HEK293 (cell line): ENCODE measurements around the gene DLGAP5.
A peak's percentile ranks its signal among the peaks of the same experiment; 100 is the strongest.

Source experiments
- CTCF ChIA-PET: fragments of 350-600 bp; formaldehyde crosslinking; extraction: SDS; loops from one replicate; lab custom pipeline; 2021; ENCODE audit warnings: antibody characterized with exemption; lab: Yijun Ruan, JAX
- POLR2A ChIA-PET: fragments of 300-600 bp; formaldehyde crosslinking; extraction: SDS; loops from one replicate; lab custom pipeline; 2020; ENCODE audit warnings: antibody characterized with exemption, inconsistent platforms; lab: Yijun Ruan, JAX
- H3K27ac ChIP-seq: fragments of 200-500 bp; sonication (Bioruptor generic); 2 replicates; pipeline ENCODE4 v1.5.1; 2014; ENCODE audit warnings: low read depth, low read length, control low read depth, inconsistent platforms; ENCODE audit errors: extremely low read depth
- H3K36me3 ChIP-seq, 2 experiments: fragments of 200-500 bp in 1 of 2; sonication (Bioruptor generic) in 1 of 2; 1 replicate in 1 of 2; 2 replicates in 1 of 2; pipeline ENCODE4 v1.5.1; 2014 to 2017; ENCODE audit warnings: inconsistent platforms in 2 of 2, low read length in 2 of 2; ENCODE audit not compliant: control insufficient read depth in 2 of 2, insufficient read depth in 1 of 2
- H3K4me1 ChIP-seq: fragments of 200-500 bp; sonication (Bioruptor generic); 2 replicates; pipeline ENCODE4 v1.5.1; 2014; ENCODE audit warnings: mild to moderate bottlenecking, low read length, inconsistent platforms; ENCODE audit not compliant: control insufficient read depth, insufficient read depth
- H3K4me3 ChIP-seq: 2 replicates; pipeline ENCODE4 v1.5.1; 2011; ENCODE audit warnings: low read depth, mild to moderate bottlenecking, control low read depth, low read length, moderate library complexity
- H3K9me3 ChIP-seq: fragments of 200-500 bp; sonication (Bioruptor generic); 2 replicates; pipeline ENCODE4 v1.5.1; 2014; ENCODE audit warnings: low read depth, low read length, inconsistent platforms; ENCODE audit not compliant: control insufficient read depth, insufficient read depth
- AEBP2 ChIP-seq: fragments of 450-650 bp; formaldehyde crosslinking; IDR thresholded peaks from 2 replicates; pipeline ENCODE4 v1.5.1; 2016; ENCODE audit warnings: missing biosample characterization, missing genetic modification characterization, borderline replicate concordance
- GLIS2 ChIP-seq: fragments of 450-650 bp; formaldehyde crosslinking; IDR thresholded peaks from 2 replicates; pipeline ENCODE4 v1.5.1; 2016; ENCODE audit warnings: missing biosample characterization, missing genetic modification characterization
- OVOL3 ChIP-seq: fragments of 450-650 bp; formaldehyde crosslinking; IDR thresholded peaks from 2 replicates; pipeline ENCODE4 v1.5.1; 2016; ENCODE audit warnings: missing biosample characterization, missing genetic modification characterization
- PRDM1 ChIP-seq: fragments of 450-650 bp; formaldehyde crosslinking; IDR thresholded peaks from 2 replicates; pipeline ENCODE4; 2016; ENCODE audit warnings: missing biosample characterization, missing genetic modification characterization
- PRDM10 ChIP-seq: fragments of 450-650 bp; formaldehyde crosslinking; IDR thresholded peaks from 2 replicates; pipeline ENCODE4 v1.5.1; 2016; ENCODE audit warnings: missing biosample characterization, missing genetic modification characterization
- SP3 ChIP-seq: fragments of 450-650 bp; formaldehyde crosslinking; IDR thresholded peaks from 2 replicates; pipeline ENCODE4 v1.5.1; 2016; ENCODE audit warnings: missing biosample characterization, missing genetic modification characterization
- WT1 ChIP-seq: fragments of 450-650 bp; formaldehyde crosslinking; IDR thresholded peaks from 2 replicates; pipeline ENCODE4 v1.5.1; 2016; ENCODE audit warnings: missing biosample characterization, missing genetic modification characterization
- ZFP37 ChIP-seq: fragments of 450-650 bp; formaldehyde crosslinking; IDR thresholded peaks from 2 replicates; pipeline ENCODE4 v1.5.1; 2016; ENCODE audit warnings: missing biosample characterization, missing genetic modification characterization
- ZFP41 ChIP-seq: fragments of 450-650 bp; formaldehyde crosslinking; IDR thresholded peaks from 2 replicates; pipeline ENCODE4 v1.5.1; 2016; ENCODE audit warnings: missing biosample characterization, missing genetic modification characterization, borderline replicate concordance
- ZNF114 ChIP-seq: fragments of 450-650 bp; formaldehyde crosslinking; IDR thresholded peaks from 2 replicates; pipeline ENCODE4 v1.5.0; 2017; ENCODE audit warnings: missing biosample characterization, missing genetic modification characterization
- ZNF121 ChIP-seq: fragments of 450-650 bp; formaldehyde crosslinking; IDR thresholded peaks from 2 replicates; pipeline ENCODE4 v1.5.1; 2016; ENCODE audit warnings: missing biosample characterization, missing genetic modification characterization
- ZNF174 ChIP-seq: fragments of 450-650 bp; formaldehyde crosslinking; IDR thresholded peaks from 2 replicates; pipeline ENCODE4 v1.5.0; 2017; ENCODE audit warnings: missing biosample characterization, mild to moderate bottlenecking, missing genetic modification characterization
- ZNF18 ChIP-seq: fragments of 450-650 bp; formaldehyde crosslinking; IDR thresholded peaks from 2 replicates; pipeline ENCODE4 v1.5.1; 2016; ENCODE audit warnings: missing biosample characterization, missing genetic modification characterization
- ZNF23 ChIP-seq: fragments of 450-650 bp; formaldehyde crosslinking; IDR thresholded peaks from 2 replicates; pipeline ENCODE4 v1.5.1; 2016; ENCODE audit warnings: missing biosample characterization, missing genetic modification characterization, borderline replicate concordance
- ZNF302 ChIP-seq: fragments of 450-650 bp; formaldehyde crosslinking; IDR thresholded peaks from 2 replicates; pipeline ENCODE4 v1.5.1; 2016; ENCODE audit warnings: missing biosample characterization, missing genetic modification characterization, low read depth
- ZNF335 ChIP-seq: fragments of 450-650 bp; formaldehyde crosslinking; conservative IDR thresholded peaks from 2 replicates; pipeline ENCODE4 v1.5.1; 2016; ENCODE audit warnings: missing biosample characterization, missing genetic modification characterization
- ZNF510 ChIP-seq: fragments of 450-650 bp; formaldehyde crosslinking; IDR thresholded peaks from 2 replicates; pipeline ENCODE4 v1.5.1; 2018; ENCODE audit warnings: mild to moderate bottlenecking, missing genetic modification characterization, missing biosample characterization; ENCODE audit not compliant: insufficient replicate concordance
- ZNF544 ChIP-seq: fragments of 450-650 bp; formaldehyde crosslinking; IDR thresholded peaks from 2 replicates; pipeline ENCODE4 v1.5.0; 2017; ENCODE audit warnings: missing biosample characterization, missing genetic modification characterization
- ZNF560 ChIP-seq: fragments of 450-650 bp; formaldehyde crosslinking; IDR thresholded peaks from 2 replicates; pipeline ENCODE4 v1.5.1; 2017; ENCODE audit warnings: missing biosample characterization, missing genetic modification characterization, borderline replicate concordance
- ZNF571 ChIP-seq: fragments of 450-650 bp; formaldehyde crosslinking; IDR thresholded peaks from 2 replicates; pipeline ENCODE4 v1.5.0; 2017; ENCODE audit warnings: missing biosample characterization, missing genetic modification characterization
- ZNF624 ChIP-seq: fragments of 450-650 bp; formaldehyde crosslinking; IDR thresholded peaks from 2 replicates; pipeline ENCODE4 v1.5.1; 2017; ENCODE audit warnings: missing biosample characterization, missing genetic modification characterization
- ZNF660 ChIP-seq: fragments of 450-650 bp; IDR thresholded peaks from 2 replicates; pipeline ENCODE4 v1.5.1; 2018; ENCODE audit warnings: missing biosample characterization, mild to moderate bottlenecking, missing genetic modification characterization
- ZNF670 ChIP-seq: fragments of 450-650 bp; formaldehyde crosslinking; IDR thresholded peaks from 2 replicates; pipeline ENCODE4 v1.5.1; 2016; ENCODE audit warnings: missing biosample characterization, missing genetic modification characterization, low read depth

The DLGAP5 gene

GRCh38 chr14:55136885-55137786, 54.2 kb downstream of the DLGAP5 start:
- Histone ChIP-seq H3K9me3 (no peaks in the 10 kb centered on the region), H3K27ac (no peak overlapping the region), H3K4me3 (no peak overlapping the region), H3K36me3 (peaks cover 28 to 34% of the 10 kb centered on the region in 2 experiments), H3K4me1 (no peaks in the 10 kb centered on the region)
- POLR2A ChIA-PET = no interaction called here
- CTCF ChIA-PET = interaction anchor here (0.5 to 2.2 kb wide), 5 partner anchors 24 to 58 kb away, joined by 3 to 14 read pairs (median 5); no protein-coding TSS in a partner anchor
- TF ChIP-seq SP3 (tag by site-specific recombination) (no peak), PRDM1 (tag by site-specific recombination) (peak; percentile 34; the same call in 1 of the 2 replicates)

- Histone ChIP-seq H3K4me3 (no peak overlapping the region), H3K4me1 (no peaks in the 10 kb centered on the region), H3K36me3 (peaks cover 23 to 25% of the 10 kb centered on the region in 2 experiments), H3K27ac (no peak overlapping the region), H3K9me3 (no peaks in the 10 kb centered on the region)
- CTCF ChIA-PET = interaction anchor here (0.6 kb wide), 2 partner anchors 162 to 259 kb away, joined by 3 to 4 read pairs; no protein-coding TSS in a partner anchor
- TF ChIP-seq ZNF670 (tag by site-specific recombination) = no peak
- TF ChIP-seq ZNF560 (tag by site-specific recombination) = no peak
- no peak for TF ChIP-seq ZFP41 (tag by site-specific recombination)
- TF ChIP-seq ZNF660 (tag by site-specific recombination) = no peak
- no peak for TF ChIP-seq ZNF174 (tag by site-specific recombination)
- TF ChIP-seq PRDM10 = no peak
- TF ChIP-seq ZNF510 (tag by site-specific recombination) = no peak
- TF ChIP-seq GLIS2 = no peak
- TF ChIP-seq SP3 (tag by site-specific recombination) = no peak
- no peak for TF ChIP-seq WT1 (tag by site-specific recombination)
- TF ChIP-seq ZNF571 (tag by site-specific recombination) = no peak
- TF ChIP-seq OVOL3 (tag by site-specific recombination) = no peak
- TF ChIP-seq ZNF624 (tag by site-specific recombination) = no peak
- TF ChIP-seq ZFP37 (tag by site-specific recombination) = no peak
- no peak for TF ChIP-seq ZNF121 (tag by site-specific recombination)
- POLR2A ChIA-PET = interaction anchor here (0.6 to 1.4 kb wide), 3 partner anchors 27 to 68 kb away, joined by 3 to 4 read pairs (median 3); no protein-coding TSS in a partner anchor
Observed at GRCh38 chr14:55136241-55136640, 55.1 kb downstream of the DLGAP5 start.

- ChIA-PET CTCF (interaction anchor here (1.0 to 1.4 kb wide), 2 partner anchors 19 to 44 kb away, joined by 3 to 6 read pairs; no protein-coding TSS in a partner anchor), POLR2A (no interaction called here)
- peaks cover under 1 to 7% of the 10 kb centered on the region in 2 experiments for H3K36me3 ChIP-seq
- TF ChIP-seq AEBP2 (tag by site-specific recombination) = no peak
- no peak for TF ChIP-seq ZNF302 (tag by site-specific recombination)
- TF ChIP-seq ZNF335 = no peak
- TF ChIP-seq ZNF18 = no peak
- TF ChIP-seq ZNF23 = no peak
- no peak for TF ChIP-seq ZNF544 (tag by site-specific recombination)
- no peak for TF ChIP-seq ZNF114 (tag by site-specific recombination)
Observed at GRCh38 chr14:55133416-55133815, 58.0 kb downstream of the DLGAP5 start.

More at GRCh38 chr14:55133416-55133815, 58.0 kb downstream of the DLGAP5 start:
- Histone ChIP-seq H3K4me3 (no peak overlapping the region), H3K4me1 (peaks cover 3% of the 10 kb centered on the region; the same call in 1 of the 2 replicates), H3K9me3 (no peaks in the 10 kb centered on the region), H3K27ac (no peak overlapping the region)
